HCT116 (cell line): ENCODE measurements around the gene TNFRSF6B.

Experiments used
- CEBPB ChIP-seq: IDR thresholded peaks from 2 replicates; pipeline ENCODE4 v1.6.1; 2012; ENCODE audit warnings: low read depth
- CTCF ChIP-seq, 3 experiments: fragments of 200-600 bp in 1 of 3; sonication (generic) in 1 of 3; IDR thresholded peaks in 2 of 3; conservative IDR thresholded peaks in 1 of 3; 2 replicates each; pipeline ENCODE4 v1.5.1; 2012 to 2017; ENCODE audit warnings: low read depth in 2 of 3, low read length in 2 of 3, antibody characterized with exemption in 1 of 3, borderline replicate concordance in 1 of 3, control low read depth in 1 of 3, mild to moderate bottlenecking in 1 of 3, mixed read lengths in 1 of 3, mixed run types in 1 of 3, moderate library complexity in 1 of 3; ENCODE audit not compliant: insufficient read depth in 1 of 3
- JUND ChIP-seq: IDR thresholded peaks from 2 replicates; pipeline ENCODE4 v1.6.1; 2012
- POLR2A ChIP-seq: IDR thresholded peaks from 2 replicates; pipeline ENCODE4 v1.7.0; 2011; ENCODE audit warnings: borderline replicate concordance; ENCODE audit not compliant: insufficient read depth, insufficient read length; ENCODE audit errors: extremely low read depth
- YY1 ChIP-seq: IDR thresholded peaks from 2 replicates; pipeline ENCODE4 v1.6.1; 2011; ENCODE audit warnings: low read length, low read depth, moderate library complexity, mild to moderate bottlenecking; ENCODE audit not compliant: insufficient replicate concordance; ENCODE audit errors: extremely low read depth
- ZBTB33 ChIP-seq: IDR thresholded peaks from 2 replicates; pipeline ENCODE4 v1.6.1; 2011; ENCODE audit warnings: mild to moderate bottlenecking, low read length, moderate library complexity; ENCODE audit not compliant: insufficient replicate concordance; ENCODE audit errors: extremely low read depth

- TF ChIP-seq JUND, result no peak
- no peak for TF ChIP-seq YY1
- TF ChIP-seq CEBPB, result no peak
- TF ChIP-seq POLR2A, result no peak
- TF ChIP-seq CTCF (IDR thresholded peaks at IDR 0.05 in 2 of 3, conservative IDR thresholded peaks at IDR 0.05 in 1 of 3; ENCODE audit: borderline replicate concordance in 1 of 3, insufficient read depth in 1 of 3, low read depth in 2 of 3, low read length in 2 of 3), result no peak
- TF ChIP-seq ZBTB33, result no peak
Observed at GRCh38 chr20:63696306-63696627, 185 bp upstream of the TNFRSF6B start.
